ENCODE measurements around the gene LDB2. TPM values are rescaled to one million over a fixed set of nuclear protein-coding genes. Genes with fewer than 3 reads are reported as not detected.

The LDB2 gene
- total RNA-seq, 3 donors from 2014 or later = 34.5 to 68.8 (median 36.5) TPM

DNA sequence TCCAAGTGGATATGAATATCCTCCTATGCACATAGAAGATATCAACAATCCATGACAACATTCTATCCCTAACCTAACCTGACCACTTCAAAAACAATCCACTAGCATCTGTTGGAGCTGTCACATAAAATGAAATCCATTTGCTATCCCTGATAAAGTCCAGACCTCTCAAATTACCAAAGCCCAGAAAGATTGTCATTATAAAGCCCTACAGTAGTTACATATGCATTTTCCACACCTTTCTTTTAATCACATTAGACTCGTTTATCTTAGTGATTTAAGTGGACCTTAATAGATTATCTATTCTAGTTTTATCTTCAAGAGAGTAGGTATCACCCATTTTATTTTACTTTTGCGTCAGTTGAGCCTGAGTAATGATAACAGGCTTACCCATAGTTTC is 30.6 kb downstream of the LDB2 start:
- H3K36me3 ChIP-seq = no peaks in the 10 kb centered on the region
- no peak overlapping the region for H3K27ac ChIP-seq
- TF ChIP-seq, protein P1, sequence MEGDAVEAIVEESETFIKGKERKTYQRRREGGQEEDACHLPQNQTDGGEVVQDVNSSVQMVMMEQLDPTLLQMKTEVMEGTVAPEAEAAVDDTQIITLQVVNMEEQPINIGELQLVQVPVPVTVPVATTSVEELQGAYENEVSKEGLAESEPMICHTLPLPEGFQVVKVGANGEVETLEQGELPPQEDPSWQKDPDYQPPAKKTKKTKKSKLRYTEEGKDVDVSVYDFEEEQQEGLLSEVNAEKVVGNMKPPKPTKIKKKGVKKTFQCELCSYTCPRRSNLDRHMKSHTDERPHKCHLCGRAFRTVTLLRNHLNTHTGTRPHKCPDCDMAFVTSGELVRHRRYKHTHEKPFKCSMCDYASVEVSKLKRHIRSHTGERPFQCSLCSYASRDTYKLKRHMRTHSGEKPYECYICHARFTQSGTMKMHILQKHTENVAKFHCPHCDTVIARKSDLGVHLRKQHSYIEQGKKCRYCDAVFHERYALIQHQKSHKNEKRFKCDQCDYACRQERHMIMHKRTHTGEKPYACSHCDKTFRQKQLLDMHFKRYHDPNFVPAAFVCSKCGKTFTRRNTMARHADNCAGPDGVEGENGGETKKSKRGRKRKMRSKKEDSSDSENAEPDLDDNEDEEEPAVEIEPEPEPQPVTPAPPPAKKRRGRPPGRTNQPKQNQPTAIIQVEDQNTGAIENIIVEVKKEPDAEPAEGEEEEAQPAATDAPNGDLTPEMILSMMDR (IDR thresholded peaks at IDR 0.05) = no peak
- no peak for TF ChIP-seq POLR2A (IDR thresholded peaks at IDR 0.05)
- TF ChIP-seq POLR2AphosphoS5 (IDR thresholded peaks at IDR 0.05) = no peak
- H3K4me1 ChIP-seq = no peaks in the 10 kb centered on the region
- no peak overlapping the region for H3K4me3 ChIP-seq
- peaks cover 0 to 3% of the 10 kb centered on the region in 2 donors for H3K9me3 ChIP-seq
- no peaks in the 10 kb centered on the region for H3K27me3 ChIP-seq
- intact Hi-C loops (cut with DNase I; ENCODE audit: low total_unique reads) = no loop called here
- no peak for DNase-seq (ENCODE audit: low spot score in 2 of 2)

DNA sequence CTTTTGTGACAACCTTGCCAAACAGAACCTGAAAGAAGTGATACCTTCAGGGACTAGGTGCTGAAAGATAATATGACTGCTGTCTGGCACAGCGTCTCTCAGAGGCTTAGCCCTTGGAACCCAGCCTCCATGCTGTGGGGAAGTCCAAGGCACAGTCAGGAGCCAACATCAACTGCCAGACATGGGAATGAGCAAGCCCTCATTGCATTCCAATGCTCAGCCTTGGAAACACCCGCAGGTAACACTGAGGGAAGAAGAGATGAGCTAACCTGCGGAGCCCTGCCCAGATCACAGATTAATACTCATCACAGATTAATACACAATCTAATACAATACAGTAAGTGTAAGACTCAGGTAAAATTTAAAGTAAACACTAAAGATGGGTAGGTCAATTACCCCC is 31.5 kb downstream of the LDB2 start:
- TF ChIP-seq POLR2AphosphoS5 (IDR thresholded peaks at IDR 0.05) (no peak), POLR2A (IDR thresholded peaks at IDR 0.05) (no peak)
- TF ChIP-seq, protein P1 (IDR thresholded peaks at IDR 0.05) = no peak
- DNase-seq (ENCODE audit: low spot score in 2 of 2) = no peak
- intact Hi-C loops (cut with DNase I; ENCODE audit: low total_unique reads) = no loop called here
- H3K4me1 ChIP-seq = no peaks in the 10 kb centered on the region
- no peaks in the 10 kb centered on the region for H3K36me3 ChIP-seq
- no peak overlapping the region for H3K4me3 ChIP-seq
- peak overlapping the region in 1 of 2 donors; percentile 25 for H3K27ac ChIP-seq
- peaks cover 0 to 3% of the 10 kb centered on the region in 2 donors for H3K9me3 ChIP-seq
- no peaks in the 10 kb centered on the region for H3K27me3 ChIP-seq

DNA sequence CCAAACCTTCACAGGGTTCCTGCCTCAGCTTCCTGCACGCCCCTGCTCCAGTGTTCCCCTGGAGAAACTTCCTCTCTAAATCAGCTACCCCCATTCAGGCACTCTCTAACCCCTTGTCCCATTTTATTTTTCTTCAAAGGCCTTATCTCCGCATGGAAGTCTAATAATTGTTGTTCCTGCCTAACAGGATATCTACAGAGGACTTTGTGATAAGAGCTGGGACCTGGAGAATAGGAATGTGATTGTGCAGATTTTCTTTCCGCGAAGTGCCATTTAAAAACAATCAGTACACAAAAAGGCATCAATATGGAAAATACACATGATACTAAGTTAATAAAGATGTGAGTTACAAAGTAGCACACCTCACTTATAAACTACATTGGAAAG is 32.6 kb downstream of the LDB2 start:
- intact Hi-C loops (cut with DNase I; ENCODE audit: low total_unique reads) = no loop called here
- TF ChIP-seq, protein P1 (IDR thresholded peaks at IDR 0.05) = no peak
- TF ChIP-seq POLR2A (IDR thresholded peaks at IDR 0.05) (no peak), POLR2AphosphoS5 (IDR thresholded peaks at IDR 0.05) (no peak)
- Histone ChIP-seq H3K9me3 (peaks cover 0 to 3% of the 10 kb centered on the region in 2 donors), H3K36me3 (no peaks in the 10 kb centered on the region), H3K4me3 (no peak overlapping the region), H3K27ac (peak overlapping the region in 1 of 2 donors; percentile 66), H3K27me3 (no peaks in the 10 kb centered on the region), H3K4me1 (no peaks in the 10 kb centered on the region)
- DNase-seq (ENCODE audit: low spot score in 2 of 2) = no peak

DNA sequence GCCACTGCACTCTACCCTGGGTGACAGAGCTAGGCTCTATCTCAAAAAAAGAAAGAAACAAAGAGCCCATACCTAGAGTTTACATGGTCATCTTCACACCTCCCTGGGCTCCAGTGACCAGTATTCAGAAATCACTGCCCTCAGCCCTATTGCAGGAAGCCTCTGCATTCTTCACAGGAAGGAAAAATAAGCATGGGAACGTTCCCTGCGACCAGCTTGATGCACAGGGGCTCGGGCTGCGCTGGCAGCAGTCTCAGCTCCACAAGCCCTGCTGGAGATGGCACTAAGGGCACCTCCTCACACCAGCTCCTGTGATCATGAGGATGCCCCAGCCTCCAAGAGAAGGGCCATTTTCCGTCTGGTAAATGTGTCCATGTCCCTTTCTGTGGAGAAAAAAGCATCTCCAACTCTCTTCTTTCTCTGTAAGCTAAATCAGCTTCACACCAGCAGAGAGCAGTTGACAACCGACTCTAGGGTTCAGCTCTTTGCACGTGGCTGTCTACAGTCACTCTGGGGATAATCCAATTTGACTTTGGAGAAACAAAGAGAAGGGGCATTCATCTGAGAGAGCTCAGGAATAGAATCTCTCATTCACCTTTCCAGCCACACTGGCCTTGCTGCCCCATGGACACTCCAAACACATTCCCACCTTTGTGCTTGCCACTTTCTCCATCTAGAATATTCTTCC is 33.1 kb downstream of the LDB2 start:
- Histone ChIP-seq H3K36me3 (no peaks in the 10 kb centered on the region), H3K27me3 (no peaks in the 10 kb centered on the region), H3K9me3 (peaks cover 0 to 3% of the 10 kb centered on the region in 2 donors), H3K4me3 (no peak overlapping the region), H3K27ac (peak overlapping the region in 1 of 2 donors; percentile 66), H3K4me1 (no peaks in the 10 kb centered on the region)
- TF ChIP-seq POLR2A (IDR thresholded peaks at IDR 0.05) = no peak
- no peak for DNase-seq (ENCODE audit: low spot score in 2 of 2)
- intact Hi-C loops (cut with DNase I; ENCODE audit: low total_unique reads) = no loop called here

DNA sequence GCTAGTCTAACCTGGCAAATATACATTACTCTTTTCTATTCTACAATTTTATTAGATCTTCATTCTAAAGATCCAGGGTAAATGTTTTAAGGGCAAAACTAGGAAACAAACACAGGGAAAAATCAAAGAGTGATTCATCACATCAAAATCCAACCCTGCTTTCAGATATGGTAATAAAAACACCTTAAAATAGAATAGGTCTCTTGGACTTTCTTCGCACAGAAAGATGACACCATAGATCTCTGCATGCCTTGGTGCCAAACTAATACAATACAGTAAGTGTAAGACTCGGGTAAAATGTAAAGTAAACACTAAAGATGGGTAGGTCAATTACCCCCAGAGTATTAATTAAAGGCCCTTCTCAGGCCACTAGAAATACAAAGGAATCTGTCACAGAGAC is 34.2 kb downstream of the LDB2 start:
- DNase-seq (ENCODE audit: low spot score in 2 of 2) = no peak
- intact Hi-C loops (cut with DNase I; ENCODE audit: low total_unique reads) = no loop called here
- no peaks in the 10 kb centered on the region for H3K27me3 ChIP-seq
- no peak overlapping the region for H3K27ac ChIP-seq
- H3K4me1 ChIP-seq = no peaks in the 10 kb centered on the region
- TF ChIP-seq, protein P1 (IDR thresholded peaks at IDR 0.05) = no peak
- TF ChIP-seq POLR2A (IDR thresholded peaks at IDR 0.05) (no peak), POLR2AphosphoS5 (IDR thresholded peaks at IDR 0.05) (no peak)
- H3K4me3 ChIP-seq = no peak overlapping the region
- no peaks in the 10 kb centered on the region for H3K36me3 ChIP-seq
- peaks cover 0 to 3% of the 10 kb centered on the region in 2 donors for H3K9me3 ChIP-seq

Measured in breast epithelium (tissue), 4 donors.